Endothelial cell of umbilical vein (primary cell): ENCODE measurements around the gene BAD. TPM values are rescaled to one million over a fixed set of nuclear protein-coding genes. Genes with fewer than 3 reads are reported as not detected.

ENCODE experiments used
- BruUV-seq: library from RNA; stranded (reverse); fragments of 400-500 nt; replicated peaks from 2 replicates; lab custom pipeline; 2021; lab: Mats Ljungman, UMichigan
- CTCF ChIA-PET: fragments of 300-600, 350-600 bp; sonication (Branson Sonifier 250); formaldehyde crosslinking; loops from one replicate; lab custom pipeline; 2021; ENCODE audit warnings: antibody characterized with exemption, inconsistent platforms; lab: Charles Lee
- POLR2A ChIA-PET: fragments of 300-600, 350-600 bp; sonication (Branson Sonifier 250); formaldehyde crosslinking; loops from one replicate; lab custom pipeline; 2021; ENCODE audit warnings: antibody characterized with exemption, inconsistent platforms; lab: Charles Lee
- DNase-seq: peaks from one replicate; pipeline ENCODE4 v3.0.0-alpha.2; 2011; ENCODE audit warnings: low read depth, low spot score
- FAIRE-seq: peaks from 2 replicates; lab custom pipeline; 2011; peaks lifted over from hg19 to GRCh38; lab: Jason Lieb, UNC
- H2AFZ ChIP-seq: 2 replicates; pipeline ENCODE4 v1.6.0; 2012; ENCODE audit warnings: low read depth, low read length, control low read depth, inconsistent platforms
- H3K27ac ChIP-seq: 2 replicates; pipeline ENCODE4 v1.5.1; 2011; ENCODE audit warnings: low read depth, mild to moderate bottlenecking, control low read depth, low read length, moderate library complexity; ENCODE audit not compliant: insufficient read depth
- H3K27me3 ChIP-seq, 2 experiments: 2 replicates each; pipeline versions ENCODE4 v1.6.0 to v1.6.1; 2011; ENCODE audit warnings: low read length in 2 of 2, mixed read lengths in 1 of 2; ENCODE audit not compliant: control insufficient read depth in 2 of 2, insufficient read depth in 2 of 2
- H3K36me3 ChIP-seq, 2 experiments: 2 replicates in 1 of 2; 3 replicates in 1 of 2; pipeline ENCODE4 v1.5.1; 2011; ENCODE audit warnings: low read length in 2 of 2, mild to moderate bottlenecking in 1 of 2, moderate library complexity in 1 of 2; ENCODE audit not compliant: control insufficient read depth in 2 of 2, insufficient read depth in 2 of 2; ENCODE audit errors: extremely low read depth in 1 of 2
- H3K4me1 ChIP-seq: 3 replicates; pipeline ENCODE4 v1.5.1; 2011; ENCODE audit warnings: mild to moderate bottlenecking, low read length; ENCODE audit not compliant: control insufficient read depth, insufficient read depth; ENCODE audit errors: extremely low read depth
- H3K4me2 ChIP-seq: 2 replicates; pipeline ENCODE4 v1.6.1; 2011; ENCODE audit warnings: low read length, control low read depth, mixed read lengths; ENCODE audit not compliant: insufficient read depth
- H3K4me3 ChIP-seq, 3 experiments: fragments of 200-600 bp in 1 of 3; sonication (generic), shearing (Covaris generic) in 1 of 3; replicated peaks in 1 of 3; 2 replicates each; pipeline ENCODE4 v1.5.1; 2011 to 2016; ENCODE audit warnings: control low read depth in 3 of 3, low read length in 3 of 3, mild to moderate bottlenecking in 2 of 3, inconsistent platforms in 1 of 3, low read depth in 1 of 3, moderate library complexity in 1 of 3; ENCODE audit not compliant: insufficient read depth in 1 of 3
- H3K79me2 ChIP-seq: 2 replicates; pipeline ENCODE4 v1.6.0; 2012; ENCODE audit warnings: low read length, inconsistent platforms; ENCODE audit not compliant: control insufficient read depth, insufficient read depth
- H3K9ac ChIP-seq: replicated peaks from 2 replicates; pipeline ENCODE3; 2011; ENCODE audit warnings: low read length, control low read depth; ENCODE audit not compliant: insufficient read depth; ENCODE audit errors: extremely low read depth
- H3K9me1 ChIP-seq: replicated peaks from 3 replicates; pipeline ENCODE4 v1.6.0; 2011; ENCODE audit warnings: mild to moderate bottlenecking, low read length; ENCODE audit not compliant: control insufficient read depth, insufficient read depth; ENCODE audit errors: extremely low read depth
- H3K9me3 ChIP-seq: replicated peaks from 2 replicates; pipeline ENCODE4 v1.5.1; 2012; ENCODE audit warnings: low read length, inconsistent platforms; ENCODE audit not compliant: control insufficient read depth, insufficient read depth
- H4K20me1 ChIP-seq: replicated peaks from 2 replicates; pipeline ENCODE3; 2011; ENCODE audit warnings: mild to moderate bottlenecking, low read length; ENCODE audit not compliant: control insufficient read depth, insufficient read depth; ENCODE audit errors: extremely low read depth
- CTCF ChIP-seq, 2 donors: IDR thresholded peaks; 1 replicate in 1 of 2; 2 replicates in 1 of 2; pipeline ENCODE4 v1.5.1; 2011; ENCODE audit warnings: low read length in 2 of 2, mild to moderate bottlenecking in 2 of 2, moderate library complexity in 2 of 2, control low read depth in 1 of 2, inconsistent platforms in 1 of 2, low read depth in 1 of 2; ENCODE audit not compliant: insufficient read depth in 1 of 2; ENCODE audit errors: extremely low read depth in 1 of 2
- EZH2 ChIP-seq: IDR thresholded peaks from 2 replicates; pipeline ENCODE4 v1.6.1; 2012; ENCODE audit warnings: borderline replicate concordance, low read depth, mild to moderate bottlenecking, moderate library complexity, low read length, inconsistent platforms; ENCODE audit not compliant: severe bottlenecking
- FOS ChIP-seq: IDR thresholded peaks from 2 replicates; pipeline ENCODE4 v1.6.1; 2011; ENCODE audit warnings: mild to moderate bottlenecking, low read length, moderate library complexity, borderline replicate concordance; ENCODE audit not compliant: insufficient read depth
- GATA2 ChIP-seq: IDR thresholded peaks from 2 replicates; pipeline ENCODE4 v1.7.0; 2011; ENCODE audit warnings: low read depth, mild to moderate bottlenecking, moderate library complexity, mixed read lengths, low read length; ENCODE audit not compliant: insufficient read length, insufficient read depth
- JUN ChIP-seq: IDR thresholded peaks from 2 replicates; pipeline ENCODE4 v1.6.1; 2011; ENCODE audit warnings: borderline replicate concordance, low read depth; ENCODE audit not compliant: insufficient read length, insufficient read depth
- MAX ChIP-seq: IDR thresholded peaks from 2 replicates; pipeline ENCODE4 v1.6.1; 2011; ENCODE audit not compliant: insufficient read depth, insufficient read length
- MYC ChIP-seq: IDR thresholded peaks from one replicate; pipeline ENCODE4 v1.6.1; 2011; ENCODE audit warnings: mild to moderate bottlenecking, low read depth, low read length
- POLR2A ChIP-seq: IDR thresholded peaks from 2 replicates; pipeline ENCODE4 v1.6.1; 2012; ENCODE audit warnings: low read depth, mild to moderate bottlenecking, control low read depth, low read length
- POLR2AphosphoS5 ChIP-seq: IDR thresholded peaks from 2 replicates; pipeline ENCODE4 v1.6.1; 2012; ENCODE audit warnings: low read depth, mild to moderate bottlenecking, control low read depth, low read length, moderate library complexity; ENCODE audit not compliant: insufficient read depth
- dilution Hi-C: fragments of 300-500 bp; cut with MboI; formaldehyde crosslinking; loops from one replicate; pipeline ENCODE4 v1.15.0; 2019; ENCODE audit warnings: low sequenced_read_pairs; ENCODE audit not compliant: extremely low pct_ligation_motif_present
- intact Hi-C: fragments of 100-400 bp; cut with micrococcal nuclease; formaldehyde crosslinking; loops from one replicate; pipeline ENCODE4 v1.10.0; 2022
- polyA plus RNA-seq, 4 experiments: library from polyadenylated mRNA; depleted of rRNA in 3 of 4; stranded (reverse) in 3 of 4; unstranded in 1 of 4; fragments of >200 nt; gene quantifications; 2 replicates each; pipeline versions ENCODE4 v1.2.1 to v1.2.3, GENCODE V29; 2011 to 2012; ENCODE audit warnings: missing spikeins in 1 of 4
- total RNA-seq: library from RNA; stranded (reverse); gene quantifications from 2 replicates; pipeline ENCODE4 v1.2.3, GENCODE V29; 2021

Gene BAD
- total and polyA plus RNA-seq, 2 donors (not counting 3 experiments of a cell fraction or from before 2014, with no cell fraction given): 65.3 to 88.0 TPM

GRCh38 chr11:64299847-64300648, 15.6 kb upstream of the BAD start, which contains the start of gene CATSPERZ:
Gene CATSPERZ (plus strand): TSS chr11:64300358. CDS start chr11:64300411, 53 bp downstream.
- Histone ChIP-seq H3K27ac (no peak within 1 kb of the TSS), H3K27me3 (peaks cover 37 to 56% of the 10 kb centered on the region in 2 experiments), H3K36me3 (no peaks in the 10 kb centered on the region), H3K9me1 (no peaks in the 10 kb centered on the region), H3K9ac (no peak within 1 kb of the TSS), H3K4me1 (peaks cover 17% of the 10 kb centered on the region), H3K4me2 (peak within 1 kb of the TSS; percentile 54), H3K79me2 (no peaks in the 10 kb centered on the region), H3K9me3 (no peaks in the 10 kb centered on the region), H4K20me1 (no peaks in the 10 kb centered on the region), H3K4me3 (peak within 1 kb of the TSS in 2 of 3 experiments; percentile 7 to 15), H2AFZ (peak within 1 kb of the TSS; percentile 50)
- TF ChIP-seq EZH2 (peak; percentile 91), FOS (no peak)
- POLR2A ChIA-PET: no interaction called here
- dilution Hi-C loops: no loop called here
- no peak for DNase-seq
- intact Hi-C loops: loop anchor here (5.0 kb wide), 1 partner anchor 463 kb away; the partner anchor contains the start of gene MARK2
- CTCF ChIA-PET: interaction anchor here (0.7 to 6.7 kb wide), 43 partner anchors 7 to 374 kb away, joined by 3 to 413 read pairs (median 5); partner anchors contain the start of genes BAD, FERMT3, FKBP2 and GPR137
- BruUV-seq: no TSS peak
- no peak for FAIRE-seq

GRCh38 chr11:64298966-64299846, 14.7 kb upstream of the BAD start:
- dilution Hi-C loops (no loop called here), intact Hi-C loops (no loop called here)
- Histone ChIP-seq H3K27me3 (peaks cover 42 to 58% of the 10 kb centered on the region in 2 experiments), H3K79me2 (no peaks in the 10 kb centered on the region), H4K20me1 (no peaks in the 10 kb centered on the region), H3K27ac (no peak overlapping the region), H3K4me1 (peaks cover 17% of the 10 kb centered on the region), H3K36me3 (no peaks in the 10 kb centered on the region), H2AFZ (peak overlapping the region; percentile 50), H3K9me3 (no peaks in the 10 kb centered on the region), H3K9ac (no peak overlapping the region), H3K9me1 (no peaks in the 10 kb centered on the region), H3K4me3 (peak overlapping the region in 1 of 3 experiments; percentile 15), H3K4me2 (no peak overlapping the region)
- FAIRE-seq: no peak
- peak; percentile 21 for DNase-seq
- TF ChIP-seq CTCF (IDR thresholded peaks at IDR 0.05; ENCODE audit: extremely low read depth in 1 of 2, insufficient read depth in 1 of 2, low read depth in 1 of 2, low read length in 2 of 2): no peak
- TF ChIP-seq MAX: no peak
- no peak for TF ChIP-seq POLR2AphosphoS5
- TF ChIP-seq POLR2A: no peak
- no peak for TF ChIP-seq FOS
- TF ChIP-seq EZH2: no peak
- TF ChIP-seq JUN: no peak
- no peak for TF ChIP-seq GATA2
- no peak for TF ChIP-seq MYC
- ChIA-PET POLR2A (interaction anchor here (0.6 kb wide), 1 partner anchor 53 kb away, joined by 3 read pairs; no protein-coding TSS in a partner anchor), CTCF (interaction anchor here (0.6 to 1.2 kb wide), 3 partner anchors 82 to 299 kb away, joined by 3 to 4 read pairs (median 3); no protein-coding TSS in a partner anchor)
- BruUV-seq: no TSS peak
